HK-2 (cell line): ENCODE measurements around the gene CENATAC.
"Not testable (repeated sequence)": the region's sequence is repeated elsewhere in the genome, so short reads cannot be mapped to it uniquely, and the experiment has no call there.

ENCODE experiments used
- DNase-seq: peaks from one replicate; pipeline ENCODE4 v3.0.0-alpha.2; 2018; ENCODE audit not compliant: unreplicated experiment

CENATAC gene

DNA sequence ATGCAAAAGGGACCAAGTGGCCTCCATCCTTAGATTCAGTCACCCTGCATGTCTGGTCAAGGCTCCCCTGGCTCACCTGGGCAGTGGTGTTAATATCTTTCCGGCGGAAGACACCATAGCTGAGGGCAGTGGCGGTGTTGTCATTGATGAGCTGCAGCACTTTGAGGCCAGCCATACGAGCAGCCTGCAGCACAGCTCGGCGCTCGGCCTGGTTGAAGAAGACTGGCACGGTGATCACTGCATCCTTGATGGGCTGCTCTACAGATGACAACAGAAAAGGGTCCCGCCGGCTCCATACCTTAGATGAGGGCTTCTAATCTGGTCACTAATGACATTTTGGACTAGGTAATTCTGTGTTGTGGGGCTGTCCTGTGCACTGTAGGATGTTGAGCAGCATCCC, 56.5 kb downstream of the CENATAC start:
- DNase-seq = no peak

GRCh38 chr11:119055901-119056300, 58.0 kb downstream of the CENATAC start:
- DNase-seq = peak; percentile 13

- no peak for DNase-seq
Measured at GRCh38 chr11:119056421-119056999, 58.6 kb downstream of the CENATAC start.

GRCh38 chr11:119057000-119057769, 59.2 kb downstream of the CENATAC start, which contains the start of gene HYOU1:
Gene HYOU1, minus strand, starts transcription at chr11:119057205. Its CDS starts 1,045 bp downstream, at chr11:119056160.
- DNase-seq = peak; percentile 94

- DNase-seq = not testable (repeated sequence)
Measured at GRCh38 chr11:119059128-119059527, 61.2 kb downstream of the CENATAC start.

GRCh38 chr11:119061256-119061655, 63.3 kb downstream of the CENATAC start:
- DNase-seq = no peak

- DNase-seq = no peak
Measured at GRCh38 chr11:119062779-119063178, 64.8 kb downstream of the CENATAC start.

- DNase-seq = no peak
Measured at GRCh38 chr11:119065369-119065768, 67.4 kb downstream of the CENATAC start.
